Measurements from ENCODE around the gene ZFAND3. TPM values are rescaled to one million over a fixed set of nuclear protein-coding genes. Genes with fewer than 3 reads are reported as not detected.

ZFAND3 gene
- total RNA-seq, 3 donors from 2014 or later, result 34.1 to 53.0 (median 36.0) TPM

- Histone ChIP-seq H3K36me3 (no peaks in the 10 kb centered on the region), H3K27ac (no peak overlapping the region), H3K9me3 (no peaks in the 10 kb centered on the region), H3K4me1 (no peaks in the 10 kb centered on the region), H3K4me3 (no peak overlapping the region), H3K27me3 (no peaks in the 10 kb centered on the region)
- intact Hi-C loops (cut with DNase I; ENCODE audit: low total_unique reads), result no loop called here
- DNase-seq (ENCODE audit: low spot score in 2 of 2), result no peak
- no peak for TF ChIP-seq POLR2AphosphoS5 (IDR thresholded peaks at IDR 0.05)
- no peak for TF ChIP-seq CTCF (IDR thresholded peaks at IDR 0.05)
- no peak for TF ChIP-seq POLR2A (IDR thresholded peaks at IDR 0.05)
These were observed 323.9 kb downstream of the ZFAND3 start for GRCh38 chr6:38143191-38144150.

GRCh38 chr6:38144365-38144945, 324.9 kb downstream of the ZFAND3 start:
- no peak overlapping the region for H3K27ac ChIP-seq
- H3K9me3 ChIP-seq, result no peaks in the 10 kb centered on the region
- intact Hi-C loops (cut with DNase I; ENCODE audit: low total_unique reads), result no loop called here
- TF ChIP-seq POLR2AphosphoS5 (IDR thresholded peaks at IDR 0.05), result no peak
- TF ChIP-seq POLR2A (IDR thresholded peaks at IDR 0.05), result no peak
- no peak for TF ChIP-seq CTCF (IDR thresholded peaks at IDR 0.05)
- H3K27me3 ChIP-seq, result no peaks in the 10 kb centered on the region
- H3K36me3 ChIP-seq, result no peaks in the 10 kb centered on the region
- no peaks in the 10 kb centered on the region for H3K4me1 ChIP-seq
- no peak for DNase-seq (ENCODE audit: low spot score in 2 of 2)
- no peak overlapping the region for H3K4me3 ChIP-seq

- TF ChIP-seq CTCF (IDR thresholded peaks at IDR 0.05), result no peak
- TF ChIP-seq POLR2A (IDR thresholded peaks at IDR 0.05), result no peak
- TF ChIP-seq POLR2AphosphoS5 (IDR thresholded peaks at IDR 0.05), result no peak
- DNase-seq (ENCODE audit: low spot score in 2 of 2), result peak in 1 of 2 donors; percentile 16
- H3K9me3 ChIP-seq, result no peaks in the 10 kb centered on the region
- H3K27me3 ChIP-seq, result no peaks in the 10 kb centered on the region
- intact Hi-C loops (cut with DNase I; ENCODE audit: low total_unique reads), result no loop called here
- H3K27ac ChIP-seq, result no peak overlapping the region
- H3K4me3 ChIP-seq, result no peak overlapping the region
- no peaks in the 10 kb centered on the region for H3K4me1 ChIP-seq
- H3K36me3 ChIP-seq, result no peaks in the 10 kb centered on the region
These were observed 326.6 kb downstream of the ZFAND3 start for GRCh38 chr6:38146021-38146733.

GRCh38 chr6:38146734-38147027, 327.2 kb downstream of the ZFAND3 start:
- intact Hi-C loops (cut with DNase I; ENCODE audit: low total_unique reads), result no loop called here
- TF ChIP-seq POLR2AphosphoS5 (IDR thresholded peaks at IDR 0.05) (no peak), POLR2A (IDR thresholded peaks at IDR 0.05) (no peak), CTCF (IDR thresholded peaks at IDR 0.05) (no peak)
- no peak for DNase-seq (ENCODE audit: low spot score in 2 of 2)

GRCh38 chr6:38148606-38149005, 329.1 kb downstream of the ZFAND3 start:
- Histone ChIP-seq H3K4me1 (no peaks in the 10 kb centered on the region), H3K4me3 (no peak overlapping the region), H3K9me3 (no peaks in the 10 kb centered on the region), H3K27ac (no peak overlapping the region), H3K27me3 (no peaks in the 10 kb centered on the region), H3K36me3 (no peaks in the 10 kb centered on the region)
- no peak for DNase-seq (ENCODE audit: low spot score in 2 of 2)
- no peak for TF ChIP-seq CTCF (IDR thresholded peaks at IDR 0.05)
- intact Hi-C loops (cut with DNase I; ENCODE audit: low total_unique reads), result no loop called here

More at GRCh38 chr6:38146734-38147027, 327.2 kb downstream of the ZFAND3 start:
- Histone ChIP-seq H3K27me3 (no peaks in the 10 kb centered on the region), H3K9me3 (no peaks in the 10 kb centered on the region), H3K4me1 (no peaks in the 10 kb centered on the region), H3K4me3 (no peak overlapping the region), H3K36me3 (no peaks in the 10 kb centered on the region), H3K27ac (no peak overlapping the region)
